ENCODE data around the gene EPS8L1. TPM values are rescaled to one million over a fixed set of nuclear protein-coding genes. Genes with fewer than 3 reads are reported as not detected.

EPS8L1 gene
- total and polyA plus RNA-seq, 8 donors, result 10.2 to 279 (median 17.5) TPM

DNA sequence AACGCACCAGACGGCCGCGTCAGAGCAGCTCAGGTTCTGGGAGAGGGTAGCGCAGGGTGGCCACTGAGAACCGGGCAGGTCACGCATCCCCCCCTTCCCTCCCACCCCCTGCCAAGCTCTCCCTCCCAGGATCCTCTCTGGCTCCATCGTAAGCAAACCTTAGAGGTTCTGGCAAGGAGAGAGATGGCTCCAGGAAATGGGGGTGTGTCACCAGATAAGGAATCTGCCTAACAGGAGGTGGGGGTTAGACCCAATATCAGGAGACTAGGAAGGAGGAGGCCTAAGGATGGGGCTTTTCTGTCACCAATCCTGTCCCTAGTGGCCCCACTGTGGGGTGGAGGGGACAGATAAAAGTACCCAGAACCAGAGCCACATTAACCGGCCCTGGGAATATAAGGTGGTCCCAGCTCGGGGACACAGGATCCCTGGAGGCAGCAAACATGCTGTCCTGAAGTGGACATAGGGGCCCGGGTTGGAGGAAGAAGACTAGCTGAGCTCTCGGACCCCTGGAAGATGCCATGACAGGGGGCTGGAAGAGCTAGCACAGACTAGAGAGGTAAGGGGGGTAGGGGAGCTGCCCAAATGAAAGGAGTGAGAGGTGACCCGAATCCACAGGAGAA lies 39.9 kb downstream of the EPS8L1 start:
- Histone ChIP-seq H3K9me3 (no peaks in the 10 kb centered on the region), H3K36me3 (no peaks in the 10 kb centered on the region), H3K27me3 (no peaks in the 10 kb centered on the region), H3K4me3 (peak overlapping the region in 2 of 4 donors; percentile 87 to 90), H3K27ac (no peak overlapping the region), H3K4me1 (peaks cover 0 to 11% (median 5%) of the 10 kb centered on the region in 3 donors)
- intact Hi-C loops (cut with DNase I), result no loop called here
- WGBS, 2 donors, result 56 to 66% methylated on average over 13 of the region's 13 CpGs
- TF ChIP-seq, protein P1, sequence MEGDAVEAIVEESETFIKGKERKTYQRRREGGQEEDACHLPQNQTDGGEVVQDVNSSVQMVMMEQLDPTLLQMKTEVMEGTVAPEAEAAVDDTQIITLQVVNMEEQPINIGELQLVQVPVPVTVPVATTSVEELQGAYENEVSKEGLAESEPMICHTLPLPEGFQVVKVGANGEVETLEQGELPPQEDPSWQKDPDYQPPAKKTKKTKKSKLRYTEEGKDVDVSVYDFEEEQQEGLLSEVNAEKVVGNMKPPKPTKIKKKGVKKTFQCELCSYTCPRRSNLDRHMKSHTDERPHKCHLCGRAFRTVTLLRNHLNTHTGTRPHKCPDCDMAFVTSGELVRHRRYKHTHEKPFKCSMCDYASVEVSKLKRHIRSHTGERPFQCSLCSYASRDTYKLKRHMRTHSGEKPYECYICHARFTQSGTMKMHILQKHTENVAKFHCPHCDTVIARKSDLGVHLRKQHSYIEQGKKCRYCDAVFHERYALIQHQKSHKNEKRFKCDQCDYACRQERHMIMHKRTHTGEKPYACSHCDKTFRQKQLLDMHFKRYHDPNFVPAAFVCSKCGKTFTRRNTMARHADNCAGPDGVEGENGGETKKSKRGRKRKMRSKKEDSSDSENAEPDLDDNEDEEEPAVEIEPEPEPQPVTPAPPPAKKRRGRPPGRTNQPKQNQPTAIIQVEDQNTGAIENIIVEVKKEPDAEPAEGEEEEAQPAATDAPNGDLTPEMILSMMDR (IDR thresholded peaks at IDR 0.05), result no peak
- DNase-seq (no peak), ATAC-seq (no peak), FAIRE-seq (no peak)

DNA sequence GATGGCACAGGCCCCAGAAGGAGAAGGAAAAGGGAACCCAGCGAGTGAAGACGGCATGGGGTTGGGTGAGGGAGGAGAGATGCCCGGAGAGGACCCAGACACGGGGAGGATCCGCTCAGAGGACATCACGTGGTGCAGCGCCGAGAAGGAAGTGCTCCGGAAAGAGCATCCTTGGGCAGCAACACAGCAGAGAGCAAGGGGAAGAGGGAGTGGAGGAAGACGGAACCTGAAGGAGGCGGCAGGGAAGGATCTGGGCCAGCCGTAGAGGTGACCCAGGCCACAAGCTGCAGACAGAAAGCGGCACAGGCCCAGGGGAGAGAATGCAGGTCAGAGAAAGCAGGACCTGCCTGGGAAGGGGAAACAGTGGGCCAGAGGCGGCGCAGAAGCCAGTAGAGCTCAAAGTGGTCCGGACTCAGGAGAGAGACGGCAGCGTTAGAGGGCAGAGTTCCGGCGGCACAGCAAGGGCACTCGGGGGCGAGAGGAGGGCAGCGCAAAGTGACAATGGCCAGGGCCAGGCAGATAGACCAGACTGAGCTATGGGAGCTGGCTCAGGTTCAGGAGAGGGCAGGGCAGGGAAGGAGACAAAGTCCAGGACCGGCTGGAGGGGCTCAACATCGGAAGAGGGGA lies 40.7 kb downstream of the EPS8L1 start:
- peak overlapping the region; percentile 61 to 90 (median 80) for H3K4me3 ChIP-seq
- H3K4me1 ChIP-seq, result peaks cover 0 to 11% (median 5%) of the 10 kb centered on the region in 3 donors
- no peaks in the 10 kb centered on the region for H3K27me3 ChIP-seq
- FAIRE-seq (no peak), DNase-seq (peak in 3 of 6 donors; percentile 44 to 50 (median 45)), ATAC-seq (peak in 2 of 4 donors; percentile 8 to 34)
- TF ChIP-seq, protein P1 (IDR thresholded peaks at IDR 0.05), result no peak
- WGBS, 2 donors, result 2 to 3% methylated on average over 25 of the region's 25 CpGs
- H3K36me3 ChIP-seq, result no peaks in the 10 kb centered on the region
- intact Hi-C loops (cut with DNase I), result no loop called here
- H3K27ac ChIP-seq, result peak overlapping the region in 2 of 4 donors; percentile 42 to 50
- no peaks in the 10 kb centered on the region for H3K9me3 ChIP-seq

DNA sequence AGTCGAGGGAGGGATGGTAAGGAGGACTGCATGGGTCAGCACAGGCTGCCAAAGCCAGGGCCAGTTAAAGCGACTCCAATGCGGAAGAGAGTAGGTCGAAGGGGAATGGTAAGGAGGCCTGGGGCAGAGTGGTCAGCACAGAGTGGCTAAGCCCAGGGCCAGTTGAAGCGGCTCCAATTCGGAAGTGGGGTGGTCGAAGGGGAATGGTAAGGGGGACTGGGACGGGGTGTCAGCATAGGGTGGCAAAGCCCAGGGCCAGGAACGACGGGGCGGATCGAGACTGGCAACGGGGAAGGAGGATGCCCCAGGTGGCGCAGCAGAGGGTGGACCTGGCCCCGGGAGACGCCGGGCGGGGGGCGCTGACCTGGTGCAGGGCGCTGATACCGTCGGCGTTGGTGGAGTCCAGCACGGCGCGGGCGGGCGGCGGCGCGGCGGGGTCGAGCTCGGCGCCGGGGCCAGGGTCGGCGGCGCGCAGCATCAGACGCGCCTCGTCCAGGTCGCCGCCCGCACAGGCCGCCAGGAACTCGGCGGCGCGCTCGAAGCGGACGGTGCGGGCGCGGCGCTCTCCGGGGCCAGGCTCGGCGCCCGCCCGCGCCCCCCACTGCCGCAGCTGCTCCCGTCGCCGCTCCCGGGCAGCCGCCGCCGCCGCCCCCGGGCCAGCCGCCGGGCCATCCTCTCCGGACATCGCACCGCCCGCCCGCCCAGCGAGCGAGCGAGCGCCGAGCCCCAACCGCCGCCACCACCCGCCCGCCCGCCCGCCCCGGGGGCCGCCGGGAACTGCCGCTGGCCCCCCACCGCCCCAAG lies 41.4 kb downstream of the EPS8L1 start, which contains the start of gene PPP1R12C:
PPP1R12C (minus strand) TSS at position 779 of the 804 bp plus-strand sequence; CDS start at position 685, 94 bp downstream.
- FAIRE-seq (no peak), ATAC-seq (peak in 3 of 4 donors; percentile 1 to 3 (median 2)), DNase-seq (peak; percentile 40 to 80 (median 58))
- Histone ChIP-seq H3K27ac (peak within 1 kb of the TSS; percentile 42 to 81 (median 46)), H3K27me3 (no peaks in the 10 kb centered on the region), H3K36me3 (no peaks in the 10 kb centered on the region), H3K4me3 (peak within 1 kb of the TSS; percentile 69 to 90 (median 80)), H3K9me3 (no peaks in the 10 kb centered on the region), H3K4me1 (peaks cover 0 to 11% (median 5%) of the 10 kb centered on the region in 3 donors)
- intact Hi-C loops (cut with DNase I), result no loop called here
- TF ChIP-seq, protein P1 (IDR thresholded peaks at IDR 0.05), result no peak
- WGBS, 2 donors, result 0 to 1% methylated on average over 34 to 97 of the region's 97 CpGs

DNA sequence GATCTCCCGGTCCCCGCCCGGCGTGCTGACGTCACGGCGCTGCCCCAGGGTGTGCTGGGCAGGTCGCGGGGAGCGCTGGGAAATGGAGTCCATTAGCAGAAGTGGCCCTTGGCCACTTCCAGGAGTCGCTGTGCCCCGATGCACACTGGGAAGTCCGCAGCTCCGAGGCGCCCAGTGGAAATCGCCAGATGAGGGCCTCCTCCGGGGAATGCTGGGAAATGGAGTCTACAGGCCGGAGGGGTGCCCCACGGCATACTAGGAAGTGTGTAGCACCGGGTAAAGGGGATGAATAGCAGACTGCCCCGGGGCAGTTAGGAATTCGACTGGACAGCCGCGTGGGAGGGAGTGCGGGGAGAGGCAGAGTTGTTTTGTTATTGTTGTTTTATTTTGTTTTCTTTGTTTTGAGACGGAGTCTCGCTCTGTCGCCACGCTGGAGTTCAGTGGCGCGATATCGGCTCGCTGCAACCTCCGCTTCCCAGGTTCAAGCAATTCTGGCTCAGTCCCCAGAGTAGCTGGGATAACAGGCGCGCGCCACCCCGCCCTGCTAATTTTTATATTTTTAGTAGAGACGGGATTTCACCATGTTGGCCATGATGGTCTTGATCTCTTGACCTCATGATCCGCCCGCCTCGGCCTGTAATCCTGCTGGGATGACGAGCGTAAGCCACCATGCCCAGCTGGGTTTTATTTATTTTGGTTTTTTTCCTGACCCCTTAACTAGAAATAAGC lies 42.2 kb downstream of the EPS8L1 start:
- peaks cover 0 to 11% (median 5%) of the 10 kb centered on the region in 3 donors for H3K4me1 ChIP-seq
- H3K27ac ChIP-seq, result peak overlapping the region in 3 of 4 donors; percentile 29 to 81 (median 48)
- intact Hi-C loops (cut with DNase I), result no loop called here
- WGBS, 2 donors, result 0 to 1% methylated on average over 43 to 44 of the region's 44 CpGs
- ATAC-seq (peak; percentile 91 to 95 (median 94)), FAIRE-seq (peak; percentile 41), DNase-seq (peak; percentile 98 to 99 (median 99))
- H3K9me3 ChIP-seq, result no peaks in the 10 kb centered on the region
- H3K36me3 ChIP-seq, result no peaks in the 10 kb centered on the region
- peak overlapping the region; percentile 69 to 90 (median 80) for H3K4me3 ChIP-seq
- TF ChIP-seq, protein P1 (IDR thresholded peaks at IDR 0.05), result no peak
- H3K27me3 ChIP-seq, result no peaks in the 10 kb centered on the region
